WTC11 (cell line): ENCODE data around the gene STARD7. TPM values are rescaled to one million over a fixed set of nuclear protein-coding genes. Genes with fewer than 3 reads are reported as not detected.

Experiments
- ATAC-seq: fragments of 200-7000 bp; cut with Tn5 transposase; 2 replicates; pipeline ENCODE4 v1.10.0; 2021; ENCODE audit warnings: mild to moderate bottlenecking, moderate library complexity
- CTCF ChIA-PET: fragments of 300-600 bp; sonication (Branson Sonifier 250); formaldehyde crosslinking; loops from one replicate; lab custom pipeline; 2021; ENCODE audit warnings: antibody characterized with exemption; lab: Charles Lee
- POLR2A ChIA-PET: fragments of 350-600 bp; sonication (Branson Sonifier 250); formaldehyde crosslinking; loops from one replicate; lab custom pipeline; 2021; ENCODE audit warnings: antibody characterized with exemption; lab: Charles Lee
- DNase-seq: peaks from one replicate; pipeline ENCODE4 v3.0.0; 2021; ENCODE audit warnings: low spot score
- H3K27ac Mint-ChIP-seq: 2 replicates; pipeline ENCODE4 v1.8.0; 2021; ENCODE audit warnings: mixed read lengths
- H3K27me3 Mint-ChIP-seq: 2 replicates; pipeline ENCODE4 v1.8.0; 2021; ENCODE audit warnings: low read depth, mild to moderate bottlenecking, moderate library complexity, mixed read lengths
- H3K36me3 Mint-ChIP-seq: 2 replicates; pipeline ENCODE4 v1.8.0; 2021; ENCODE audit warnings: mixed read lengths
- H3K4me1 Mint-ChIP-seq: 2 replicates; pipeline ENCODE4 v1.8.0; 2022; ENCODE audit warnings: mixed read lengths
- H3K4me3 Mint-ChIP-seq: 2 replicates; pipeline ENCODE4 v1.8.0; 2021; ENCODE audit warnings: mild to moderate bottlenecking, moderate library complexity, mixed read lengths
- H3K9me3 Mint-ChIP-seq: 2 replicates; pipeline ENCODE4 v1.8.0; 2021; ENCODE audit warnings: mixed read lengths
- FOXP1 ChIP-seq: sonication (generic); formaldehyde crosslinking; IDR thresholded peaks from 2 replicates; pipeline ENCODE4 v1.8.0; 2022; ENCODE audit warnings: missing genetic modification reagents, mild to moderate bottlenecking, moderate library complexity, borderline replicate concordance
- JUN ChIP-seq: sonication (generic); formaldehyde crosslinking; IDR thresholded peaks from 2 replicates; pipeline ENCODE4 v1.8.0; 2023; ENCODE audit warnings: mild to moderate bottlenecking, missing genetic modification reagents
- KAT7 ChIP-seq: sonication (generic); formaldehyde crosslinking; IDR thresholded peaks from 2 replicates; pipeline ENCODE4 v1.8.1; 2023; ENCODE audit warnings: missing genetic modification reagents, mild to moderate bottlenecking, borderline replicate concordance
- SMAD4 ChIP-seq: sonication (generic); formaldehyde crosslinking; IDR thresholded peaks from 2 replicates; pipeline ENCODE4 v1.8.0; 2022; ENCODE audit warnings: mild to moderate bottlenecking, missing genetic modification reagents
- SP1 ChIP-seq: sonication (generic); formaldehyde crosslinking; conservative IDR thresholded peaks from 2 replicates; pipeline ENCODE4 v1.8.1; 2022; ENCODE audit warnings: missing genetic modification reagents
- TCF7 ChIP-seq: sonication (generic); formaldehyde crosslinking; IDR thresholded peaks from 2 replicates; pipeline ENCODE4 v1.8.0; 2022; ENCODE audit warnings: mild to moderate bottlenecking, low read depth, missing genetic modification reagents, moderate library complexity
- ZNF121 ChIP-seq: sonication (generic); formaldehyde crosslinking; IDR thresholded peaks from 2 replicates; pipeline ENCODE4 v1.8.0; 2023; ENCODE audit warnings: missing genetic modification reagents
- ZNF219 ChIP-seq: sonication (generic); formaldehyde crosslinking; IDR thresholded peaks from 2 replicates; pipeline ENCODE4 v1.8.0; 2023; ENCODE audit warnings: missing genetic modification reagents, mild to moderate bottlenecking, borderline replicate concordance
- ZNF232 ChIP-seq: sonication (generic); formaldehyde crosslinking; IDR thresholded peaks from 2 replicates; pipeline ENCODE4 v1.8.0; 2022; ENCODE audit warnings: mild to moderate bottlenecking, missing genetic modification reagents
- ZNF416 ChIP-seq: fragments of 250-450 bp; sonication (Bioruptor Pico); IDR thresholded peaks from 2 replicates; pipeline ENCODE4 v1.9.0; 2021; ENCODE audit warnings: mild to moderate bottlenecking, inconsistent platforms
- ZNF671 ChIP-seq: fragments of 250-450 bp; sonication (Bioruptor Pico); IDR thresholded peaks from 2 replicates; pipeline ENCODE4 v1.8.0; 2021; ENCODE audit warnings: mild to moderate bottlenecking
- total RNA-seq: library from RNA; stranded (reverse); gene quantifications from 3 replicates; pipeline ENCODE4 v1.2.3, GENCODE V29; 2021
- TF ChIP-seq, protein P1 (sequence below): sonication (generic); formaldehyde crosslinking; IDR thresholded peaks from 2 replicates; pipeline ENCODE4 v1.8.1; 2022; ENCODE audit warnings: low read depth, mild to moderate bottlenecking, moderate library complexity, missing genetic modification reagents, borderline replicate concordance
- TF ChIP-seq, protein P2 (sequence below): sonication (generic); formaldehyde crosslinking; IDR thresholded peaks from 2 replicates; pipeline ENCODE4 v1.8.1; 2023; ENCODE audit warnings: mild to moderate bottlenecking, moderate library complexity, missing genetic modification reagents
- TF ChIP-seq, protein P3 (sequence below): fragments of 250-450 bp; sonication (Bioruptor Pico); IDR thresholded peaks from 2 replicates; pipeline ENCODE4 v1.9.0; 2021; ENCODE audit warnings: mild to moderate bottlenecking, borderline replicate concordance
- TF ChIP-seq, protein P4 (sequence below): sonication (generic); formaldehyde crosslinking; IDR thresholded peaks from 2 replicates; pipeline ENCODE4 v1.8.0; 2022; ENCODE audit warnings: missing genetic modification reagents
- TF ChIP-seq, protein P5 (sequence below): sonication (generic); formaldehyde crosslinking; IDR thresholded peaks from 2 replicates; pipeline ENCODE4 v1.8.0; 2023; ENCODE audit warnings: mild to moderate bottlenecking, missing genetic modification reagents
- TF ChIP-seq, protein P6 (sequence below): sonication (generic); formaldehyde crosslinking; IDR thresholded peaks from 2 replicates; pipeline ENCODE4 v1.8.1; 2023; ENCODE audit warnings: mild to moderate bottlenecking, missing genetic modification reagents, moderate library complexity

STARD7 gene
- total RNA-seq, 1 experiment from 2014 or later = 217 TPM

DNA sequence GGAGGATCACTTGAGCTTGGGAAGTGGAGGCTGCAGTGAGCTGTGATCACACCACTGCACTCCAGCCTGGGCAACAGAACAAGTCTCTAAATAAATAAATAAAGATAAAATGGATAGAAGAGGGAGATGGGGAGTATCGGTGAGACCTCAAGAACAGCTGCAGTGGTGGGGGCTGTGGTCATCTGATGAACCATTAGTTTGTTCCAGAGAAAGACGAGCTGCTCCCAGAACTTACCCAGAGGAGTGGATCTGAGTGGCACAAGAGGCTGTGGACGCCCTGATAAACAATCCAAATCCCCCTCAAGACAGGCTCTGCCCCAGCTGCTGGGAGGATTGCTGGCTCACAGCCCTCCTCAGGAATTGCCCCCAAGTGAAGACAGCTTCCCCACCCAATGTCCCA is 30.5 kb upstream of the STARD7 start:
- Mint-ChIP-seq H3K9me3 (no peaks in the 10 kb centered on the region), H3K27me3 (no peaks in the 10 kb centered on the region), H3K4me1 (peaks cover 11% of the 10 kb centered on the region), H3K27ac (no peak overlapping the region), H3K4me3 (no peak overlapping the region), H3K36me3 (no peaks in the 10 kb centered on the region)
- TF ChIP-seq, protein P1, sequence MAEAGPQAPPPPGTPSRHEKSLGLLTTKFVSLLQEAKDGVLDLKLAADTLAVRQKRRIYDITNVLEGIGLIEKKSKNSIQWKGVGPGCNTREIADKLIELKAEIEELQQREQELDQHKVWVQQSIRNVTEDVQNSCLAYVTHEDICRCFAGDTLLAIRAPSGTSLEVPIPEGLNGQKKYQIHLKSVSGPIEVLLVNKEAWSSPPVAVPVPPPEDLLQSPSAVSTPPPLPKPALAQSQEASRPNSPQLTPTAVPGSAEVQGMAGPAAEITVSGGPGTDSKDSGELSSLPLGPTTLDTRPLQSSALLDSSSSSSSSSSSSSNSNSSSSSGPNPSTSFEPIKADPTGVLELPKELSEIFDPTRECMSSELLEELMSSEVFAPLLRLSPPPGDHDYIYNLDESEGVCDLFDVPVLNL (CRISPR knock-in tag) = no peak
- DNase-seq (no peak), ATAC-seq (no peak)
- POLR2A ChIA-PET = interaction anchor here (1.2 kb wide), 1 partner anchor 30 kb away, joined by 3 read pairs; the partner anchor contains the start of gene STARD7
- CTCF ChIA-PET = interaction anchor here (0.9 to 1.3 kb wide), 2 partner anchors 22 to 246 kb away, joined by 4 to 6 read pairs; no protein-coding TSS in a partner anchor

DNA sequence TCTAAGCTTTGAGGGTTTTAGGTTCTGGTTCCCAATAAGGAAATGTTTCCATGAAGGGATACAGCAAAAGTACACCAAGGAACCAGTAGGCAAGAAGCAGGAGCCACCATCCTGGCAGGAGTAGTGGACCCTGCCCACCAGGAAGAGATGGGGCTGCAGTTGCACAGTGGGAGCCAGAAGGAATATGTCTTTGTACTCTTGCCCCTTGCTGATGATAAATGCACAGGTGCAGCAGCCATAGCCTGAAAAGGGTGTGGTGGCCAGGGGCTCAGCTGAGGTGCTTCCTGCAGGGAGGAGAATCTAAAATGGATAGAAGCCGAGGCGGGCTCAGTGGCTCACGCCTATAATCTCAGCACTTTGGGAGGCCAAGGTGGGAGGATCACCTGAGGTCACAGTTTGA is 29.6 kb upstream of the STARD7 start:
- DNase-seq (no peak), ATAC-seq (no peak)
- Mint-ChIP-seq H3K9me3 (no peaks in the 10 kb centered on the region), H3K4me3 (no peak overlapping the region), H3K36me3 (no peaks in the 10 kb centered on the region), H3K27ac (no peak overlapping the region), H3K27me3 (no peaks in the 10 kb centered on the region), H3K4me1 (peaks cover 13% of the 10 kb centered on the region)
- TF ChIP-seq, protein P2, sequence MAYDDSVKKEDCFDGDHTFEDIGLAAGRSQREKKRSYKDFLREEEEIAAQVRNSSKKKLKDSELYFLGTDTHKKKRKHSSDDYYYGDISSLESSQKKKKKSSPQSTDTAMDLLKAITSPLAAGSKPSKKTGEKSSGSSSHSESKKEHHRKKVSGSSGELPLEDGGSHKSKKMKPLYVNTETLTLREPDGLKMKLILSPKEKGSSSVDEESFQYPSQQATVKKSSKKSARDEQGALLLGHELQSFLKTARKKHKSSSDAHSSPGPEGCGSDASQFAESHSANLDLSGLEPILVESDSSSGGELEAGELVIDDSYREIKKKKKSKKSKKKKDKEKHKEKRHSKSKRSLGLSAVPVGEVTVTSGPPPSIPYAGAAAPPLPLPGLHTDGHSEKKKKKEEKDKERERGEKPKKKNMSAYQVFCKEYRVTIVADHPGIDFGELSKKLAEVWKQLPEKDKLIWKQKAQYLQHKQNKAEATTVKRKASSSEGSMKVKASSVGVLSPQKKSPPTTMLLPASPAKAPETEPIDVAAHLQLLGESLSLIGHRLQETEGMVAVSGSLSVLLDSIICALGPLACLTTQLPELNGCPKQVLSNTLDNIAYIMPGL = no peak
- no peak for TF ChIP-seq ZNF416 (CRISPR knock-in tag)
- no peak for TF ChIP-seq ZNF219 (CRISPR knock-in tag)
- no peak for TF ChIP-seq TCF7 (CRISPR knock-in tag)
- TF ChIP-seq, protein P3, sequence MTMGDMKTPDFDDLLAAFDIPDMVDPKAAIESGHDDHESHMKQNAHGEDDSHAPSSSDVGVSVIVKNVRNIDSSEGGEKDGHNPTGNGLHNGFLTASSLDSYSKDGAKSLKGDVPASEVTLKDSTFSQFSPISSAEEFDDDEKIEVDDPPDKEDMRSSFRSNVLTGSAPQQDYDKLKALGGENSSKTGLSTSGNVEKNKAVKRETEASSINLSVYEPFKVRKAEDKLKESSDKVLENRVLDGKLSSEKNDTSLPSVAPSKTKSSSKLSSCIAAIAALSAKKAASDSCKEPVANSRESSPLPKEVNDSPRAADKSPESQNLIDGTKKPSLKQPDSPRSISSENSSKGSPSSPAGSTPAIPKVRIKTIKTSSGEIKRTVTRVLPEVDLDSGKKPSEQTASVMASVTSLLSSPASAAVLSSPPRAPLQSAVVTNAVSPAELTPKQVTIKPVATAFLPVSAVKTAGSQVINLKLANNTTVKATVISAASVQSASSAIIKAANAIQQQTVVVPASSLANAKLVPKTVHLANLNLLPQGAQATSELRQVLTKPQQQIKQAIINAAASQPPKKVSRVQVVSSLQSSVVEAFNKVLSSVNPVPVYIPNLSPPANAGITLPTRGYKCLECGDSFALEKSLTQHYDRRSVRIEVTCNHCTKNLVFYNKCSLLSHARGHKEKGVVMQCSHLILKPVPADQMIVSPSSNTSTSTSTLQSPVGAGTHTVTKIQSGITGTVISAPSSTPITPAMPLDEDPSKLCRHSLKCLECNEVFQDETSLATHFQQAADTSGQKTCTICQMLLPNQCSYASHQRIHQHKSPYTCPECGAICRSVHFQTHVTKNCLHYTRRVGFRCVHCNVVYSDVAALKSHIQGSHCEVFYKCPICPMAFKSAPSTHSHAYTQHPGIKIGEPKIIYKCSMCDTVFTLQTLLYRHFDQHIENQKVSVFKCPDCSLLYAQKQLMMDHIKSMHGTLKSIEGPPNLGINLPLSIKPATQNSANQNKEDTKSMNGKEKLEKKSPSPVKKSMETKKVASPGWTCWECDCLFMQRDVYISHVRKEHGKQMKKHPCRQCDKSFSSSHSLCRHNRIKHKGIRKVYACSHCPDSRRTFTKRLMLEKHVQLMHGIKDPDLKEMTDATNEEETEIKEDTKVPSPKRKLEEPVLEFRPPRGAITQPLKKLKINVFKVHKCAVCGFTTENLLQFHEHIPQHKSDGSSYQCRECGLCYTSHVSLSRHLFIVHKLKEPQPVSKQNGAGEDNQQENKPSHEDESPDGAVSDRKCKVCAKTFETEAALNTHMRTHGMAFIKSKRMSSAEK (CRISPR knock-in tag) = no peak
- no peak for TF ChIP-seq SMAD4 (CRISPR knock-in tag)
- ChIA-PET POLR2A (no interaction called here), CTCF (no interaction called here)

DNA sequence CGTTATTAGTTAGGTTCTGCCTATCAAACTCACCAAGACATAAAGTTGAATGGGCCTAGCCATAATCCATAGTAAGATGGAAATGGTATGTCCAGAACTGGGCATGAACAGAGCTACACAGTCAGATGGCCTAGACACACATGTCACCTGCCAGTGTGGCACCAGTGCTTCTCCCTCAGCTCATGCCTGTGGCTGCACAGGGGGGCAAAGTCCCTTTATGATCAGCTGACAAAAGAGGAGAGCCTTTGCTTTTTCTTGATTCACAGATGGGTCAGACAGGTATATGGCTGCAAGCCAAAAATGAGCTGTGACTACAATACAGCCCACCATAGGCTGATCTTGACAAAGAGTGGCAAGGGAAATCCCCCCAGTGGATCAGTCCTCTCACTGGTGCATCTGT is 28.3 kb upstream of the STARD7 start:
- Mint-ChIP-seq H3K4me3 (no peak overlapping the region), H3K27ac (no peak overlapping the region), H3K36me3 (no peaks in the 10 kb centered on the region), H3K9me3 (no peaks in the 10 kb centered on the region), H3K27me3 (no peaks in the 10 kb centered on the region), H3K4me1 (peaks cover 13% of the 10 kb centered on the region)
- DNase-seq (no peak), ATAC-seq (no peak)
- POLR2A ChIA-PET = no interaction called here
- CTCF ChIA-PET = interaction anchor here (1.3 to 1.7 kb wide), 2 partner anchors 98 to 120 kb away, joined by 3 to 4 read pairs; partner anchors contain the start of gene ASTL
- no peak for TF ChIP-seq ZNF121 (CRISPR knock-in tag)
- TF ChIP-seq ZNF232 = no peak
- no peak for TF ChIP-seq SP1
- TF ChIP-seq, protein P4, sequence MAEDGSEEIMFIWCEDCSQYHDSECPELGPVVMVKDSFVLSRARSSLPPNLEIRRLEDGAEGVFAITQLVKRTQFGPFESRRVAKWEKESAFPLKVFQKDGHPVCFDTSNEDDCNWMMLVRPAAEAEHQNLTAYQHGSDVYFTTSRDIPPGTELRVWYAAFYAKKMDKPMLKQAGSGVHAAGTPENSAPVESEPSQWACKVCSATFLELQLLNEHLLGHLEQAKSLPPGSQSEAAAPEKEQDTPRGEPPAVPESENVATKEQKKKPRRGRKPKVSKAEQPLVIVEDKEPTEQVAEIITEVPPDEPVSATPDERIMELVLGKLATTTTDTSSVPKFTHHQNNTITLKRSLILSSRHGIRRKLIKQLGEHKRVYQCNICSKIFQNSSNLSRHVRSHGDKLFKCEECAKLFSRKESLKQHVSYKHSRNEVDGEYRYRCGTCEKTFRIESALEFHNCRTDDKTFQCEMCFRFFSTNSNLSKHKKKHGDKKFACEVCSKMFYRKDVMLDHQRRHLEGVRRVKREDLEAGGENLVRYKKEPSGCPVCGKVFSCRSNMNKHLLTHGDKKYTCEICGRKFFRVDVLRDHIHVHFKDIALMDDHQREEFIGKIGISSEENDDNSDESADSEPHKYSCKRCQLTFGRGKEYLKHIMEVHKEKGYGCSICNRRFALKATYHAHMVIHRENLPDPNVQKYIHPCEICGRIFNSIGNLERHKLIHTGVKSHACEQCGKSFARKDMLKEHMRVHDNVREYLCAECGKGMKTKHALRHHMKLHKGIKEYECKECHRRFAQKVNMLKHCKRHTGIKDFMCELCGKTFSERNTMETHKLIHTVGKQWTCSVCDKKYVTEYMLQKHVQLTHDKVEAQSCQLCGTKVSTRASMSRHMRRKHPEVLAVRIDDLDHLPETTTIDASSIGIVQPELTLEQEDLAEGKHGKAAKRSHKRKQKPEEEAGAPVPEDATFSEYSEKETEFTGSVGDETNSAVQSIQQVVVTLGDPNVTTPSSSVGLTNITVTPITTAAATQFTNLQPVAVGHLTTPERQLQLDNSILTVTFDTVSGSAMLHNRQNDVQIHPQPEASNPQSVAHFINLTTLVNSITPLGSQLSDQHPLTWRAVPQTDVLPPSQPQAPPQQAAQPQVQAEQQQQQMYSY = no peak
- TF ChIP-seq, protein P5, sequence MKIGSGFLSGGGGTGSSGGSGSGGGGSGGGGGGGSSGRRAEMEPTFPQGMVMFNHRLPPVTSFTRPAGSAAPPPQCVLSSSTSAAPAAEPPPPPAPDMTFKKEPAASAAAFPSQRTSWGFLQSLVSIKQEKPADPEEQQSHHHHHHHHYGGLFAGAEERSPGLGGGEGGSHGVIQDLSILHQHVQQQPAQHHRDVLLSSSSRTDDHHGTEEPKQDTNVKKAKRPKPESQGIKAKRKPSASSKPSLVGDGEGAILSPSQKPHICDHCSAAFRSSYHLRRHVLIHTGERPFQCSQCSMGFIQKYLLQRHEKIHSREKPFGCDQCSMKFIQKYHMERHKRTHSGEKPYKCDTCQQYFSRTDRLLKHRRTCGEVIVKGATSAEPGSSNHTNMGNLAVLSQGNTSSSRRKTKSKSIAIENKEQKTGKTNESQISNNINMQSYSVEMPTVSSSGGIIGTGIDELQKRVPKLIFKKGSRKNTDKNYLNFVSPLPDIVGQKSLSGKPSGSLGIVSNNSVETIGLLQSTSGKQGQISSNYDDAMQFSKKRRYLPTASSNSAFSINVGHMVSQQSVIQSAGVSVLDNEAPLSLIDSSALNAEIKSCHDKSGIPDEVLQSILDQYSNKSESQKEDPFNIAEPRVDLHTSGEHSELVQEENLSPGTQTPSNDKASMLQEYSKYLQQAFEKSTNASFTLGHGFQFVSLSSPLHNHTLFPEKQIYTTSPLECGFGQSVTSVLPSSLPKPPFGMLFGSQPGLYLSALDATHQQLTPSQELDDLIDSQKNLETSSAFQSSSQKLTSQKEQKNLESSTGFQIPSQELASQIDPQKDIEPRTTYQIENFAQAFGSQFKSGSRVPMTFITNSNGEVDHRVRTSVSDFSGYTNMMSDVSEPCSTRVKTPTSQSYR = no peak
- no peak for TF ChIP-seq JUN
- TF ChIP-seq ZNF671 (CRISPR knock-in tag) = no peak
- TF ChIP-seq, protein P6, sequence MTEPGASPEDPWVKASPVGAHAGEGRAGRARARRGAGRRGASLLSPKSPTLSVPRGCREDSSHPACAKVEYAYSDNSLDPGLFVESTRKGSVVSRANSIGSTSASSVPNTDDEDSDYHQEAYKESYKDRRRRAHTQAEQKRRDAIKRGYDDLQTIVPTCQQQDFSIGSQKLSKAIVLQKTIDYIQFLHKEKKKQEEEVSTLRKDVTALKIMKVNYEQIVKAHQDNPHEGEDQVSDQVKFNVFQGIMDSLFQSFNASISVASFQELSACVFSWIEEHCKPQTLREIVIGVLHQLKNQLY (CRISPR knock-in tag) = no peak
- TF ChIP-seq FOXP1 (CRISPR knock-in tag) = no peak
- no peak for TF ChIP-seq KAT7 (CRISPR knock-in tag)
